ENCODE data around the gene SLC6A4. TPM values are rescaled to one million over a fixed set of nuclear protein-coding genes. Genes with fewer than 3 reads are reported as not detected.
A peak's percentile ranks its signal among the peaks of the same experiment; 100 is the strongest.
"Not testable (repeated sequence)": the region's sequence is repeated elsewhere in the genome, so short reads cannot be mapped to it uniquely, and the experiment has no call there.

Gene SLC6A4
- total RNA-seq, 2 experiments from 2014 or later: not detected

DNA sequence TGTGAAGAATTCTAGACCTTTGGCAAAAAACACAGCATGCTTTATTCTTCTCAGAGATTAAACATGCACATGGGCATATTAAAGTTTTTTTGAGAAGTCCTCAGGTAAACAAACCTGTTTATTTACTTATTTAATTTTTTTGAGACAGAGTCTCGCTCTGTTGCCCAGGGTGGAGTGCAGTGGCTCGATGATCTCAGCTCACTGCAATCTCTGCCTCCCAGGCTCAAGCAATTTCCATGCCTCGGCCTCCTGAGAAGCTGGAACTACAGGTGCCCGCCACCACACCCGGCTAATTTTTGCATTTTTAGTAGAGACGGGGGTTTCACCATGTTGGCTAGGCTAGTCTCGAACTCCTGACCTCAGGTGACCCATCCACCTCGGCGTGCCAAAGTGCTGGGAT is 34.8 kb downstream of the SLC6A4 start:
- intact Hi-C loops (cut with DNase I, micrococcal nuclease); H3K9me3 Mint-ChIP-seq (ENCODE audit: low read depth); POLR2A ChIA-PET; CTCF ChIA-PET; ATAC-seq; H3K4me1 Mint-ChIP-seq; DNase-seq; H3K36me3 Mint-ChIP-seq (ENCODE audit: low read depth); H3K27ac Mint-ChIP-seq; H3K27me3 Mint-ChIP-seq; H3K4me3 Mint-ChIP-seq: not testable (repeated sequence)

DNA sequence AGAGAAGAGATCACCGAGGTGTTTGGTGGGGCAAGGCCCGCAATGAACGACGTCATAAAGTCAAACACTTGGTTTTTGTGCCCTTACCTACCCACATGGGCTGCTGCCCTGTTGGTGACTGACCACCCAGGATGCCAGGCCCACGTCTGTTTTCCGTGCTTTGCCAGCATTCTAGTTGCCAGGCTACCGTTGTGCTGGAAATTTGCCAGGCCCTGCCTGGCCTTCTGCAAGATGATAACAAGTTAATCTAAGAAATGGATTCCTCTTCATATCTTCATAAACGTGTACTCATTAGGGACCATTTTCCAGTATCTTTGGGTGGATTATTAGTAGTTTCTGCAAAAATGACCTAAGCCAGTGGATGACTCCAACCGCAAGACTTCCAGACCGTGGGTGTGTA is 35.4 kb downstream of the SLC6A4 start:
- ChIA-PET POLR2A (interaction anchor here (1.0 kb wide), 1 partner anchor 74 kb away, joined by 8 read pairs; no protein-coding TSS in a partner anchor), CTCF (interaction anchor here (1.5 kb wide), 1 partner anchor 12 kb away, joined by 3 read pairs; no protein-coding TSS in a partner anchor)
- DNase-seq: no peak
- H3K4me3 Mint-ChIP-seq: no peak overlapping the region
- H3K36me3 Mint-ChIP-seq (ENCODE audit: low read depth): no peaks in the 10 kb centered on the region
- intact Hi-C loops (cut with DNase I, micrococcal nuclease): no loop called here
- peaks cover 5% of the 10 kb centered on the region for H3K27me3 Mint-ChIP-seq
- H3K9me3 Mint-ChIP-seq (ENCODE audit: low read depth): no peaks in the 10 kb centered on the region
- H3K27ac Mint-ChIP-seq: no peak overlapping the region
- ATAC-seq: no peak
- no peaks in the 10 kb centered on the region for H3K4me1 Mint-ChIP-seq

DNA sequence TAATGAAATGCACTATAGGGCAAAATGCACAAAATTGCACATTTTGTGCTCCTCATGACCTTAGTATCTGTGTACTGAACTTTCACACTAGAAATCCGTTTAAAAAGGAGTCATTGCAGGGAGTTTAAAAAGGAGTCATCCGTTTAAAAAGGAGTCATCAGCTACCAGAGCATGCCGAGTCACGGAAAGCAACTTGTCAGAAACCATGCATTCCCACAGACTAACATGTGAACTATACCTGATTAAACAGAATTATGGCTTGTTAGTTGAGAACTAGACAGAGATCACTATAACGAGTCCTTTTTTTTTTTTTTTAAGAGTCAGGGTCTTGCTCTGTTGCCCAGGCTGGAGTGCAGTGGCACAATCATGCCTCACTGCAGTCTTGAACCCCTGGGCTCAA is 35.9 kb downstream of the SLC6A4 start:
- DNase-seq (no peak), ATAC-seq (no peak)
- H3K27me3 Mint-ChIP-seq: peaks cover 5% of the 10 kb centered on the region
- CTCF ChIA-PET: interaction anchor here (0.6 to 1.5 kb wide), 4 partner anchors 11 to 148 kb away, joined by 3 read pairs; no protein-coding TSS in a partner anchor
- POLR2A ChIA-PET: interaction anchor here (1.0 kb wide), 1 partner anchor 74 kb away, joined by 8 read pairs; no protein-coding TSS in a partner anchor
- H3K36me3 Mint-ChIP-seq (ENCODE audit: low read depth): no peaks in the 10 kb centered on the region
- H3K4me3 Mint-ChIP-seq: no peak overlapping the region
- no peaks in the 10 kb centered on the region for H3K9me3 Mint-ChIP-seq (ENCODE audit: low read depth)
- no peaks in the 10 kb centered on the region for H3K4me1 Mint-ChIP-seq
- no peak overlapping the region for H3K27ac Mint-ChIP-seq
- intact Hi-C loops (cut with DNase I, micrococcal nuclease): no loop called here

DNA sequence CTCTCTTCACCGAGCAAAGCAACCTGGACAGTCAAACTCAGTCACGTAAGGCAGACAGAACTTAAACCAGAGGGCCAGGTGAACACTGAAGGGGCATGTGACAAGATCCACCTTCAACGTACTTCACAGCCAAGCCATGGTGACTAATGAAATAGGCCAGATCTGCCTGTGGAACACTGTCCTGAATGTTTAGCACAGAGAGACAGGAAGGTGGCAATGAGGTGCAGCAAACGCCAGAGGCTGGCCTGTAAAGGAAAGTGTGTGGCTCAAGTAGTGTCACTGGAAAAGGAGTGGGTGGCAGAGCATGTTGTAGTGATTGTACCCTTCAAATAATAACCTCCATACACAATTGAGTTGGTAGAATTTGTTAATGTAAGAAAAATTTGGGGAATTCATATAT is 38.1 kb downstream of the SLC6A4 start:
- Mint-ChIP-seq H3K27ac (no peak overlapping the region), H3K27me3 (peaks cover 5% of the 10 kb centered on the region), H3K4me1 (no peaks in the 10 kb centered on the region), H3K36me3 (ENCODE audit: low read depth) (no peaks in the 10 kb centered on the region), H3K9me3 (ENCODE audit: low read depth) (no peaks in the 10 kb centered on the region), H3K4me3 (no peak overlapping the region)
- ATAC-seq (no peak), DNase-seq (no peak)
- intact Hi-C loops (cut with DNase I, micrococcal nuclease): no loop called here
- POLR2A ChIA-PET: no interaction called here
- CTCF ChIA-PET: no interaction called here

DNA sequence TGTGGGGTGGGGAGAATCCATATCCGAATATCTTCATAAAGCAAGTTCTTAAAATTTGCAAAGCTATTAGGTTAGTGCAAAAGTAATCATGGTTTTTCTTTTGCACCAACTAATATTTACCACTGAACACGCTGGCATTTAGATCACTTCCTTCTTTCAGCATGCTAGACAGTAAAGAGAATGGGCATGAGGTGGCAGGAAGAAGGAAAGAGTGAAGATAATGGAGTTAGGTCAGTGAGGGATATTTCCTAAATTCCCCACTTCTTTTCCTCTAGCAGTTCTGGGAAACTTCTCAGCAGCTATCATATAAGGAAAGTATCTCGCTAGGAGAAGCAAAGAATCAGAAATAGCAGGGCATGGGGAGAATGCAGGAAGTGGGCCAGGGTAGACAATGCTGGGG is 39.0 kb downstream of the SLC6A4 start:
- H3K4me3 Mint-ChIP-seq: no peak overlapping the region
- CTCF ChIA-PET: interaction anchor here (0.6 kb wide), 1 partner anchor 87 kb away, joined by 3 read pairs; no protein-coding TSS in a partner anchor
- DNase-seq (no peak), ATAC-seq (no peak)
- H3K36me3 Mint-ChIP-seq (ENCODE audit: low read depth): no peaks in the 10 kb centered on the region
- H3K27me3 Mint-ChIP-seq: peaks cover 5% of the 10 kb centered on the region
- H3K4me1 Mint-ChIP-seq: no peaks in the 10 kb centered on the region
- intact Hi-C loops (cut with DNase I, micrococcal nuclease): no loop called here
- no peaks in the 10 kb centered on the region for H3K9me3 Mint-ChIP-seq (ENCODE audit: low read depth)
- POLR2A ChIA-PET: interaction anchor here (0.6 kb wide), 1 partner anchor 140 kb away, joined by 3 read pairs; no protein-coding TSS in a partner anchor
- H3K27ac Mint-ChIP-seq: no peak overlapping the region

DNA sequence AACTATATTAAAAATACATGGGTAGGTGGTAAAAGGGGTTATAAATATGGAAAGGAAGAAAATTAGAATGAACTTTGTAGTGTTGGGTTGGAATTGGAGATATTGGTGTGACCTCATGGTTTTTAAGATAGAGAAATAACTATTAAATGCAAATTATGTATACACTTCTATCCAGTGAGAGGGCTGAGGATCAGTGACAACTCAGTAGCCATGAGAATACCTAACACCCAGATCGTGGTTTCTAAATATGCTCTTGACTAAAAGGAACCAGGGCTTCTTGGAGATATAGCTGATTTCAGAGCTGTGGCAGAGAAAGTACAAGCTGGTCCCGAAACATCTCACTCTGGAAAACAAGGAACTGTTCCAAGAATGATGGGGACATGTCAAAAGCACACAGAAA is 44.4 kb downstream of the SLC6A4 start:
- ATAC-seq: no peak
- Mint-ChIP-seq H3K4me1 (peaks cover 6% of the 10 kb centered on the region), H3K9me3 (ENCODE audit: low read depth) (no peaks in the 10 kb centered on the region), H3K27ac (no peak overlapping the region), H3K4me3 (no peak overlapping the region), H3K36me3 (ENCODE audit: low read depth) (peaks cover 4% of the 10 kb centered on the region), H3K27me3 (no peaks in the 10 kb centered on the region)
- POLR2A ChIA-PET: no interaction called here
- CTCF ChIA-PET: interaction anchor here (1.5 kb wide), 1 partner anchor 21 kb away, joined by 3 read pairs; no protein-coding TSS in a partner anchor
- intact Hi-C loops (cut with DNase I, micrococcal nuclease): no loop called here
- no peak for DNase-seq

DNA sequence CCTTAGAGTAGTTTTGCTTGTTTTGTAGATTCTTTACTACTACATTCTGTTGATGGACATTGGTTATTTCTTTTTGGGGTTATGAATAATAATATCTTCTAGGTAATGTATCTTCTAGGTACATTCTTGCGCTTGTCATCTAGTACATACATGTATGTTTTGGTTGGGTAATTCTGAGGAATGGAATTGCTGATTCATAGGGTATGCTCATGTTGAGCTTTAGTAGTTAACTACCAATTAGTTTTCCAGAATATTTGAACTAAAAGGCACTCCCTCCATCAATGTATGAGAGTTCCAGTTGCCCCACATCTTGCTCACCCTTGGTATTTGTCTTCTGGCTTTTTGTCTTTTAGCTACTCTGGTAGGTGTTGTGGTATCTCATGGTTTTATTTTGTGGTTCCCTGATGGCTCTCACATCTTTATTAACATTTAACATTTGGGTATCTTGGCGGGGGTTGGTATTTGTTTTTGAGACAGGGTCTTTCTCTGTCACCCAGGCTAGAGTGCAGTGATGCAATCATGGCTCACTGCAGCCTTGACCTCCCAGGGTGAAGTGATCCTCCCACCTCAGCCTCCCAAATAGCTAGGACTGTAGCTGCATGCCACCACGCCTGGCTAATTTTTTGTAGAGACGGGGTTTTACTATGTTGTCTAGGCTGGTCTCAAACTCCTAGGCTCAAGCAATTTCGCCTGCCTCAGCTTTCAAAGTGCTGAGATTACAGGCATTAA is 47.1 kb downstream of the SLC6A4 start:
- Mint-ChIP-seq H3K27ac (no peak overlapping the region), H3K36me3 (ENCODE audit: low read depth) (peaks cover 16% of the 10 kb centered on the region), H3K4me1 (peaks cover 6% of the 10 kb centered on the region), H3K27me3 (no peaks in the 10 kb centered on the region), H3K4me3 (no peak overlapping the region), H3K9me3 (ENCODE audit: low read depth) (no peaks in the 10 kb centered on the region)
- ATAC-seq: no peak
- CTCF ChIA-PET: interaction anchor here (1.0 to 1.7 kb wide), 4 partner anchors 11 to 83 kb away, joined by 3 to 8 read pairs (median 4); partner anchors contain the start of gene SLC6A4
- DNase-seq: no peak
- intact Hi-C loops (cut with DNase I, micrococcal nuclease): no loop called here
- POLR2A ChIA-PET: no interaction called here

DNA sequence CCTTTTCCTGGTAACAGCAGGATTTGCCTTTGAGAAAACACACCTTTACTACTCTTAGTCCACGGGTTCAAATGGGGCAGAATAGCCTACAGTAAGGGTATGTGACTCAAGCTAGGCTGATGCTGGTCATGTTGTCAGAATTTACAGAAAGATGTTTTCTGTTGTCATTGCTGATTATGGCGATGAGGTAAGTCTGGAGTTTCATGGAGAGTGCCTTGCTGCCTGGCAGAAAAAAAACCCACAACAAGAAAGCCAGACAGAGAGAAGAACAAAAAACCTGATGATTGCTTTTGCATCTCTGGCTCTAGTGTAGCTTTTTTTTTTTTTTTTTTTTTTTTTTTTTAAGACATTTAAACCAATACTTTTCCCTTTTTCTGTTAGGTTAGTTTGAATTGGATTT is 47.9 kb downstream of the SLC6A4 start:
- Mint-ChIP-seq H3K4me3 (no peak overlapping the region), H3K9me3 (ENCODE audit: low read depth) (no peaks in the 10 kb centered on the region), H3K36me3 (ENCODE audit: low read depth) (peaks cover 21% of the 10 kb centered on the region), H3K27me3 (no peaks in the 10 kb centered on the region), H3K4me1 (peaks cover 6% of the 10 kb centered on the region), H3K27ac (peak overlapping the region; percentile 23)
- ATAC-seq (no peak), DNase-seq (no peak)
- intact Hi-C loops (cut with DNase I, micrococcal nuclease): no loop called here
- ChIA-PET CTCF (interaction anchor here (0.6 to 1.7 kb wide), 5 partner anchors 22 to 1011 kb away, joined by 3 to 8 read pairs (median 4); no protein-coding TSS in a partner anchor), POLR2A (no interaction called here)

DNA sequence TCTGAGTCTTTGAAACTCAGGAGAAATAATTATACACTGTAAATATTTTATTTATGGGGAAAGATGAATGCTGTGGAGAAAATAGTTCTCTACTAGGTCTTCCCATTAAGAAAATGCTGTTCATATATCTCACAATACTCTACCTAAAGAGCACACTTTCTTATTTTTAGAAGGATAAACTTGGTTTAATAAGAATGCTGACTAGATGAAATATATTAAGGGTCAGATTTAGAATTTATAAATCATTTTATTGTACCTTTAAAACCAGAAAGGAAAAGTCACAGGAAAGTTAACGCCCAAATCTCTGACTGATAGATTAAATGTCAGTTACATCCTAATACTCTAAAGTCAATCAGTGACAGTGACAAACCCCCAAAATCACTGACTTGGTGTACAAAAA is 48.7 kb downstream of the SLC6A4 start:
- POLR2A ChIA-PET: no interaction called here
- Mint-ChIP-seq H3K9me3 (ENCODE audit: low read depth) (no peaks in the 10 kb centered on the region), H3K36me3 (ENCODE audit: low read depth) (peaks cover 22% of the 10 kb centered on the region), H3K4me1 (peaks cover 6% of the 10 kb centered on the region), H3K27me3 (no peaks in the 10 kb centered on the region), H3K4me3 (no peak overlapping the region), H3K27ac (no peak overlapping the region)
- DNase-seq: no peak
- CTCF ChIA-PET: no interaction called here
- intact Hi-C loops (cut with DNase I, micrococcal nuclease): no loop called here
- no peak for ATAC-seq

DNA sequence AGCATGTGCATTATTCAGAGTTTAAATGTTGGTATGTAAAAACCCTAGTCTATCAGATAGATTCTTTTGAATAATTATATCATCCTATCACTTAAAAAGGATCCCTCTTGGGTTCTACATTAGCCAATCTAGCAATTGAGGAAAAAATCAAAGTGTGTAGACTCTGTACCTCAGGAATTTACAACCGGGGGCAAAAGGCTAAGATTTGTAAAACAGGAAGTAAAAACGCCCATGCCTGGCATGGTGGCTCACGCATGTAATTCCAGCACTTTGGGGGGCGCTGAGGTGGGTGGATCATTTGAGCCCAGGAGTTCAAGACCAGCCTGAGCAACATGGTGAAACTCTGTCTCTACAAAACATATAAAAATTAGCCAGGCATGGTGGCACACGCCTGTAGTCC is 58.6 kb downstream of the SLC6A4 start:
- Mint-ChIP-seq H3K36me3 (ENCODE audit: low read depth) (peaks cover 45% of the 10 kb centered on the region), H3K9me3 (ENCODE audit: low read depth) (no peaks in the 10 kb centered on the region), H3K4me3 (no peak overlapping the region), H3K27ac (no peak overlapping the region), H3K27me3 (no peaks in the 10 kb centered on the region), H3K4me1 (peaks cover 14% of the 10 kb centered on the region)
- ChIA-PET CTCF (interaction anchor here (0.6 kb wide), 1 partner anchor 333 kb away, joined by 3 read pairs; no protein-coding TSS in a partner anchor), POLR2A (no interaction called here)
- intact Hi-C loops (cut with DNase I, micrococcal nuclease): no loop called here
- DNase-seq: no peak
- ATAC-seq: no peak

DNA sequence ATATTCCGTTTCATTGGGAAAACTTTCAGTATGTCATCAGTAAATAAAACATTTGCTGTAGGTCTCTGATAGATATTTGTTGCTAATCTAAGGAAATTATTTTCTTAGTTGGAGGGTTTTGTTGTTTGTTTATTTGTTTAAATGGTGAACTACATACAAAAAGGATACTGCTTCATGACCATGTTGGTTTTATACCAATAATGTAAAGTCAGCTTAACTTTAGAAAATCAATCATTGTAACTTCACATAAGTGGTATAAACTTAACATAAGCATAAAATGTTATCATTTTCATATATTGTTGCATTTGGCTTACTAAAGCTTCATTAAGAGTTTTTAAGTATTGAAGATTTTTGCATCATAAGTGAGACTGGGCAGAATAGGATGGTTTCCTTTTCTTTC is 60.9 kb downstream of the SLC6A4 start:
- Mint-ChIP-seq H3K4me1 (peaks cover 20% of the 10 kb centered on the region), H3K4me3 (no peak overlapping the region), H3K27ac (no peak overlapping the region), H3K36me3 (ENCODE audit: low read depth) (peaks cover 37% of the 10 kb centered on the region), H3K9me3 (ENCODE audit: low read depth) (no peaks in the 10 kb centered on the region), H3K27me3 (no peaks in the 10 kb centered on the region)
- POLR2A ChIA-PET: no interaction called here
- no peak for ATAC-seq
- intact Hi-C loops (cut with DNase I, micrococcal nuclease): loop anchor here in 1 of 2 experiments (5.0 kb wide), 1 partner anchor 163 kb away; no protein-coding TSS in a partner anchor
- CTCF ChIA-PET: interaction anchor here (0.6 to 1.5 kb wide), 5 partner anchors 11 to 162 kb away, joined by 3 to 6 read pairs (median 3); no protein-coding TSS in a partner anchor
- no peak for DNase-seq

DNA sequence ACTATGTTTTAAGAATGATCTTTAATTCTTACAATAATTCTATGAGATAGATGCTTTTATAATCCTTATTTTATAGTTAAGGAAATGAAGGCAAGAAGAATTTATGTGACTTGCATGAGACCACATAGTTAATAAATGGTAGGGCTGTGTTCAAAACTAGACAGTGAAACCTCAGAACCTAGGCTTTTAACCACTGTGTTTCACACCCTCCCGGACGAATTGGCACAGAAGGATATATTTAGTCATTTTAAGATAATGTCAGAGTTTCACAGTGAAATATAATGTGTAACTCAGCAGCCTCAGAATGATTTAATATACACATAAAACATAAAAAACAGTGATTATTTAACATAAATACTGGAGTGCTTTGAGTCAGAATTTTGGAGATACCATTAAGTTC is 61.8 kb downstream of the SLC6A4 start:
- ATAC-seq (peak; percentile 89), DNase-seq (peak; percentile 48)
- H3K4me3 Mint-ChIP-seq: no peak overlapping the region
- ChIA-PET CTCF (interaction anchor here (1.2 kb wide), 1 partner anchor 32 kb away, joined by 3 read pairs; no protein-coding TSS in a partner anchor), POLR2A (no interaction called here)
- intact Hi-C loops (cut with DNase I, micrococcal nuclease): loop anchor here in 1 of 2 experiments (5.0 kb wide), 1 partner anchor 164 kb away; no protein-coding TSS in a partner anchor
- no peaks in the 10 kb centered on the region for H3K27me3 Mint-ChIP-seq
- no peaks in the 10 kb centered on the region for H3K9me3 Mint-ChIP-seq (ENCODE audit: low read depth)
- H3K4me1 Mint-ChIP-seq: peaks cover 23% of the 10 kb centered on the region
- peaks cover 33% of the 10 kb centered on the region for H3K36me3 Mint-ChIP-seq (ENCODE audit: low read depth)
- H3K27ac Mint-ChIP-seq: no peak overlapping the region

Data from activated CD4-positive, alpha-beta T cell treated with anti-CD3 and anti-CD28 coated beads for 36 hours (primary cell).